KOPT-K1 (cell line): ENCODE data around the gene NCAM1.
"Not testable (repeated sequence)": the region's sequence is repeated elsewhere in the genome, so short reads cannot be mapped to it uniquely, and the experiment has no call there.

ENCODE experiments used
- H3K27ac ChIP-seq: fragments of 200-600 bp; sonication (generic); 2 replicates; pipeline ENCODE4 v1.5.1; 2016; ENCODE audit warnings: antibody characterized with exemption, mild to moderate bottlenecking, low read depth, low read length; ENCODE audit not compliant: poor library complexity, severe bottlenecking
- H3K36me3 ChIP-seq: fragments of 200-600 bp; sonication (generic); 2 replicates; pipeline ENCODE4 v1.5.1; 2017; ENCODE audit warnings: antibody characterized with exemption, mild to moderate bottlenecking, low read length, moderate library complexity; ENCODE audit not compliant: insufficient read depth
- H3K9me3 ChIP-seq: fragments of 200-600 bp; sonication (generic); 2 replicates; pipeline ENCODE4 v1.5.1; 2017; ENCODE audit warnings: antibody characterized with exemption, low read length, mild to moderate bottlenecking; ENCODE audit not compliant: insufficient read depth, poor library complexity, severe bottlenecking

Gene NCAM1

DNA sequence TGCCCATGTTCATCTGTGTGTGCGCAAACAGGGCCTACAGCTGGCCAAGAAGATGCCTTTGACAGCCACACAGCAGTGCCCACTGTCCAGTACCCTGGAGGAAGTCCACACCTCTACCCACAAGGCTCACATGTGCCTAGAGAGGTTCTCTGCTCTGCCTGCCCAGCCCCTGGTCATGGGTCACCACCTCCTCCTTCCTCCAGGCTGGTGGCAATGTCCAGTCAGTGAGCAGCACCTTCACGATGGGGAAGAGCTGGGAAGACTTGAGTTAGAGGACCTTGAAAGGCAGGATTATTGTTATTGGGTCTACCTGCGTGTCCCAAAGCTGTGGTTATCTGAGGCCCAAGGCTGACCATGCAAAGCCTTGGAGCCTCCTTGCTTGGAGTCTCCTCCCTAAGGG, 324.8 kb downstream of the NCAM1 start:
- no peaks in the 10 kb centered on the region for H3K9me3 ChIP-seq
- H3K27ac ChIP-seq: no peak overlapping the region
- H3K36me3 ChIP-seq: no peaks in the 10 kb centered on the region

DNA sequence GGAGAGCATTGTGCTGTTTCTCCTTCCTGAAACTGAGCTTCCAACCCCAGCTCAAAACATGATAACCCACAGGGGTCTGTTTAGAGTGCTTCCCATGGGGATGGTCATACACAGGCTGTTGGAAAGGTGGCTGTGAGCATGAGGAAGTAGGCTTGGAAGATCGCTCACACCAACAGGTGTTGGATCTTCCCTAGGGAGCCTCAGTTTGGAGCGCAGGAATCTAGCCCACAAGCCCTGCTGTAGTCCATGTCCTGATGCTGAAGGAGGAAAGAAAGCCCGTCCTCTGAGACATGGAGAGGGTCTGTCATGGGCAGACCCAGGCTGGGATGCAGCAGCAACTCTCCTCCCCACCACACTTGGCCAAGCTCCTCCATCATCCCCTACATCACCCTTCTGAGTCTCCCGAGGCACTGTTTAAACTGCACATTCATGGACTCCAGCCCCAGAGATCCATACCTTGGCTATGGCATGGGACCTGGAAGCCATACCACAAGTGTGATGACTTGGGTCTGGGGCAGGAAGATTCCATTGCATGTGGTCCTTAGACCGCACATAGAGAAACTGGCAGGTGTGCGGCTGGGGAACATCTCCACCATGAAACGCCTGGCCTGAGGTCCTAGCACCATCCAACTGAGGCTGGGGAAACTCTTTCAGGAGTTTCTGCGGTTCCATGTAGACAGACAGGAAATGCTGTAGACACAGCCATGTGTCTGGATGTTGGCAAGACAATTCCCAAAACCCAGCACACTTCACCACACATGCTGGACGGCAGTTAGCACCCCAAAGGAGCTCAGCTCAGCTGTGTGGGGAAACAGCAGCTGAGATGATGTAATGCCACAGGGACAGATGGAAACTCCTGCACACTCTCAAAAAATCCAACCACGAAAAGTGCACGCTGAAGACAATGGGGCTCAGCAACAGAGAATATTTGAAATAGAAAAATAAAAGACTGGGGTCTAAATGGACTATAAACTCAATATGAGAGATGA, 325.6 kb downstream of the NCAM1 start:
- H3K27ac ChIP-seq: no peak overlapping the region
- H3K9me3 ChIP-seq: no peaks in the 10 kb centered on the region
- H3K36me3 ChIP-seq: no peaks in the 10 kb centered on the region

DNA sequence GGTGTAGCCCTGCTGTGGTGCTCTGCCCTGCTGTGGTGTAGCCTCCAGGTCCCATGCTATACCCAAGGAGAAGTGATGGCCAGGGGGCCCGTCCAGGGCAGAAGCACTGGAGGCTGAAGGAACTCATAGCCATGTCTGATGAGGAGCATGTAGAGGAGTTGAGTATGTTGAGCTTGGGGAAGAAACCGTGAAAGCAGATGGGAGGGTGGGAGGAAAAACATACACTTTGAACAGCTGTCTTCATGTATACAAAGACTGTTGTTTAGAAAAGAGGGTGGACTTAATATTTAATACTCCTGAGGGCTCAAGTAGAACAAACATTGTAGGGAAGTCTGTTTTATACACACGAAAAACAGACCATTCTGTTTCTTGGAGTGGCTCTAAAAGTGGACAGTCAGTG, 326.6 kb downstream of the NCAM1 start:
- no peaks in the 10 kb centered on the region for H3K36me3 ChIP-seq
- no peaks in the 10 kb centered on the region for H3K9me3 ChIP-seq
- no peak overlapping the region for H3K27ac ChIP-seq

DNA sequence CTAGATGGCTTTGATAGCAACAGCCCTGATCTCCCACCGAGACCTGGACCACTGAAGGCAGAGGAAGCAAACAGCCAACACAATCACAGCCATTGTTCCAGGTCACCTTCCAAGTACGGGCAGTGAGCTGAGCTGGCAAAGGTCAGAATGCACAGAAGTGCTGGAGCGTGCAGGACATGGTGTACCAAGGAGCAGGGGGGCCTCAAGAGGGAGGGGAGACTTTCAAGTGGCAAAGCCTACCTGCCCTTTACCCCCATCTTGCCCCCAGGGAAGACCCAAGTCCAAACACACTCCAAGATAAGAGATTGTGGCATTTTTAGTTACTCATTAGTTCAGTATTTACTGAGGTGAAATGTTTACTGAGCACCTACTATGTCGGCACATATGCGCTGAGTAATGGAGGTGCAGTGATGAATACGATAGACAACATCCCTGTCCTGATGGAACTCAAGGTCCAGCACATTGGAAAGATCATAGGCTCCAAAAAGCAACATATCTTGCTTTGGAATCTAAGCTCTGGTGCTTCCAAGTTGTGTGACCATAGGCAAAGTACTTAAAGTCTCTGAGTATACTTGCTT, 327.2 kb downstream of the NCAM1 start:
- Histone ChIP-seq H3K27ac (no peak overlapping the region), H3K36me3 (no peaks in the 10 kb centered on the region), H3K9me3 (no peaks in the 10 kb centered on the region)

DNA sequence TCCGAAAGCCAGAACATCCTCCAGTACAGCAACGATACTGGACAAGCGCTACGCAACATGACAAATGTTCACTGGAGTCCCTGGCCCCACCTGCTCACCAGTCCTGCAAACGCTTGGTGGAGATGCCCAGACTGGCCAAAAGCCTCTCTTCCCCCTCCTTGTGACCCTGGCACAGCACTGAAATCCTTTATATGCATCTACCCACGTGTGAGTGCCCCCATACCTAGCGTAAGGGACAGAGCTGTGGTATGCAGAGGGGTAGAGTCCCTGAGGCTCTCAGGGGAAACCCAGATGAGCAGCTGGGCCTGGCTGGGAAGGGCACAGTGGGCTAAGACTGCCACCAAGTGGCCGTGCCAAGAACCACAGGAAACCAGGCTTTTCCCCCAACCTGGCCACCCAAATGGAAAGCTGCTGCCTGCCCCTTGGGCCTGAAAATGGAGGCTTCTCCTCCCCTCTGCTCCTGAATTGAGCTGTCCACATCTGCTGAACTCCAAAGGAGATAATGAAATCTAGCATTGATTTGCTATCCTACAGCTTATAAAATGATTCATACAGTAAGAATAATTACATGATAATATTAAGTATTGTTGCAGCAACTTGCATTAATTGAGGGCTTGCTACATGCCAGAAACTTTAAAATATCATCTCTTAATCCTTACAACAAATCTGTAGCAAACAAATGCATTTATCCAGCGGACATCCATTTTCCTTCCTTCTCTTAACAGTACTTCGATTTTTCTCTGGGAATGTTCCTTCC, 328.4 kb downstream of the NCAM1 start:
- Histone ChIP-seq H3K36me3 (no peaks in the 10 kb centered on the region), H3K27ac (no peak overlapping the region), H3K9me3 (no peaks in the 10 kb centered on the region)

DNA sequence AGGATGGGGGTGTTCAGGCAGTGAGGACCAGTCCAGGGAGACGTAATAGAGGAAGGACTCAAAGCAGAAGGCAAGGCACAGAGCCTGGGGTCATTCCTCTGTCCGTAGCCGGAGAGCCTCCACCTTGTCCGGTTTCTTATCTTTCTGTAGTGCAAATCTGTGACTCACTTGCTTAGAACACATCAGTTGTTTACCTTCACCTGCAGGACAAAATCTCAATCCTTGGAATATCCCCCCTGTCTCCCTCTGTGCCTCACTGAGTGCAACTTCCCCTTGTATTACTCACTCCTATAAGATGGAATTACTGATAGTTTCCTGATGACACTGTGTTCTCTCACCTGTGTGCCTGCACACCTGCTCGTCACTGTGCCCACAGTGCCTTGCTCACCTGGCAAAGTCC, 332.7 kb downstream of the NCAM1 start:
- Histone ChIP-seq H3K27ac (no peak overlapping the region), H3K36me3 (no peaks in the 10 kb centered on the region)

DNA sequence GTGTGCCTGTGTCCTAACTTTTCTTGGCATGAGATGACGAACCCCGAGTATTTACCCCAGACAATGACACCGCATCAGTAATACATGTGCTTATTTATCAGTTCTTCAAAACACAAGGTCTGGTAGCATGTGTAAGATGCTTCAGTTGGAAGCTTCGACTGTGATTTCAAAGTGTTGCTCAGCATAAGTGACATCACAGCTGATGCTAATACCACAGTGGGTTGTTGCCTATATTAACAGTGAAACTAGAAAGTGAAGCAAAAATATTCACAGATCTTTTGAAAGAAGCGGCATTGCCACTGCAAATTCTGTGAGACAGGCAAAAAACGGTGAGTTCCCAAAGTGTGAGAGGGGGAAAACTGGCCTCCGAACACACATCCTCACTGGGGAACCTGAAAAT, 334.8 kb downstream of the NCAM1 start:
- no peaks in the 10 kb centered on the region for H3K36me3 ChIP-seq
- no peaks in the 10 kb centered on the region for H3K9me3 ChIP-seq
- H3K27ac ChIP-seq: no peak overlapping the region

More for the DNA sequence above, 332.7 kb downstream of the NCAM1 start:
- no peaks in the 10 kb centered on the region for H3K9me3 ChIP-seq

DNA sequence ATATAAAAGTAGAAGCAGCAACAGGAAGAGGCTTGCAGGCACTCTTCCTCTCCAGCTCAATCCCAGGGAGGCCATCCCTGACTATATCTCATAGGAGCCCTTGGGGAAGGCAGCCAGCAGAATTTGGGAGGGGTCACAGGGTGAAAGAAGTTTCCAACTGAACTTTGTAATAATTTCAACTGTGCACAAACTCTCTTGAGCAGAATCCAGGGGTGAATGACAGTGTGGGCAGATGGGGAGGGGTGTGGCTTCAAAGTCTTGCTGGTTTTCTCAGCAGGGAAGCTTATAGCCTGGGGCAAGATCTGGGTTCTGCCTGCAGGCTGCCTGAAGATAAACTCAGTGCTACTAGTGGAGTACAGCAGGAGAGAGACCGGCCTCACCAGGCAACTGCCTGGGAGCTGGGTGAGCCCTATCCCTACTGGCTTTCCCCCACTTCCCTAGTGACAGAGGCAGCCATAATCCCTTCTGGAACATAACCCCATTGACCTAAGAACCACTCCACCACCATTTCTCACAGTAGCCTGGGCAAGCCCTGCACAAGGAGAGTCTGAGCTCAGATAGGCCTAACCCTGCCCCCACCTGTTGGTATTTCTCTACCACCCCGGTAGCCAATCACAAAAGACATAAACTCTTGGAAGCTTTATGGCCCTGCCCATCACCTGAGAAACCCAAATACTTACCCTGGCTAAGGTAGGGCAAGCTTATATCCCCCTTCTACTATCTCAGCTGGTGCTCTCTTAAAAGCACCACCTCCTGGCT, 335.4 kb downstream of the NCAM1 start:
- no peaks in the 10 kb centered on the region for H3K36me3 ChIP-seq
- H3K27ac ChIP-seq: no peak overlapping the region
- H3K9me3 ChIP-seq: no peaks in the 10 kb centered on the region

DNA sequence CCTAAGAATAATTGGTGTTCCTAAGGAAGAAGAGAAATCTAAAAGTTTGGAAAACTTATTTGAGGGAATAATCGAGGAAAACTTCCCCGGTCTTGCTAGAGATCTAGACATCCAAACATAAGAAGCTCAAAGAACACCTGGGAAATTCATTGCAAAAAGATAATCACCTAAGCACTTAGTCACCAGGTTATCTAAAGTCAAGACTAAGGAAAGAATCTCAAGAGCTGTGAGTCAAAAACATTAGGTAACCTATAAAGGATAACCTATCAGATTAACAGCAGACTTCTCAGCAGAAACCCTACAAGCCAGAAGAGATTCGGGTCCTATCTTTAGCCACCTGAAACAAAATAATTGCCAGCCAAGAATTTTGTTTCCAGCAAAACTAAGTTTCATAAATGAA, 337.3 kb downstream of the NCAM1 start:
- not testable (repeated sequence) for H3K36me3 ChIP-seq, H3K27ac ChIP-seq

DNA sequence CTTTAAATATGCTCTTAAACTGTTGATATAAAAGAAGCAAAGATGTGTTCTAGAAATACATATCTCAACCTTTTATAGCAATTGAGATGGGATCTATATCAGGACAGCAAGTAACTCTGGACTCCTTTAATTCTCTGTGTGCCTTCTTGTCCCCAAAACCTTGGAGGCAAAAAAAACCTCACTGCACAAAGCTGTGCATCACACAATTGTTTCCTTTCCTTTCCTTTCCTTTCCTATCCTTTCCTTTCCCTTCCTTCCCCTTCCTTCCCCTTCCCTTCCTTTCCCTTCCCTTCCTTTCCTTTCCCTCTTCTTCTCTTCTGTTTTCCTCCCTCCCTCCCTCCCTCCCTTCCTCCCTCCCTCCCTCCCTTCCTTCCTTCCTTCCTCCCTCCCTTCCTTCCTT, 343.7 kb downstream of the NCAM1 start:
- no peak overlapping the region for H3K27ac ChIP-seq
- H3K36me3 ChIP-seq: no peaks in the 10 kb centered on the region
- H3K9me3 ChIP-seq: no peaks in the 10 kb centered on the region

More for the DNA sequence above, 337.3 kb downstream of the NCAM1 start:
- H3K9me3 ChIP-seq: not testable (repeated sequence)

DNA sequence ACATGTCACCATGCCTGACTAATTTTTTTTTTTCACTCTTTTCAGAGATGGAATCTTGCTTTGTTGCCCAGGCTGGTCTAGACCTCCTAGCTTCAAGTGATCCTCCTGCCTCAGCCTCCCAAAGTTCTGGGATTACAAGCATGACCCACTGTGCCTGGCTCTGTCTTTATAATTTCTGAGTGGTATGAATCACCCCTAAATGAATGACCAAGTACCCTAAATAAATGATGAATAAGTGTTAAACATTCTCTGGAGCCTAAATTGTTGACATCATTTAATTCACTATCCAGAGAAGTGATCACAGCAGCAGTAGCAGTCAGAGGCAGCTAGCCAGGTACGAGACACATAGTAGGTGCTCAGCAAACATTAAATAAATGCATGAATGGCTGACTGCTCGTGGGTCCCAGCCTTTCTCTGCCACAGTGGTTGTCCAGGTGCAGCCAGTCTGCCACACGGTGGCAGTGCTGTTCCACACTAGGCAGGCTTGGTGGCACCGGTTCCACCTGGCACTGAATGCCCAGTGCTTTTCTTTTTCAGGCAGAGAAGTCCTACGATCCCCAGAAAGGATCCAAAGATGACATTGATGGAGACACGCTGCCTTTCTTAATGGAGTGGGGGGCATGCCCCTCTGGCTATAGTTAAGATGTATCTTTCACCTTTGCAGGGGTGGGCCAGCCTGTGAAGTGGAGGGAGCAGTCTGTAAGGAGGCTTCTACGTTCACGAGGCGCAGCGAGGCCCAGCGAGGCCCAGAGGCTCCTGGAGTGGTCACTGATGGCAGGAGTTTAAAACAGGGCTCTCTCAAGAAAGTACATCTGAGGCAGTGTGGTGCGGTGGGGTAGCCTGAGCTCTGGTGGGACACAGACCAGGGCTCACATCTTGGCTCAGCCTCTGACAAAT, 344.5 kb downstream of the NCAM1 start:
- Histone ChIP-seq H3K27ac (no peak overlapping the region), H3K9me3 (no peaks in the 10 kb centered on the region), H3K36me3 (no peaks in the 10 kb centered on the region)

DNA sequence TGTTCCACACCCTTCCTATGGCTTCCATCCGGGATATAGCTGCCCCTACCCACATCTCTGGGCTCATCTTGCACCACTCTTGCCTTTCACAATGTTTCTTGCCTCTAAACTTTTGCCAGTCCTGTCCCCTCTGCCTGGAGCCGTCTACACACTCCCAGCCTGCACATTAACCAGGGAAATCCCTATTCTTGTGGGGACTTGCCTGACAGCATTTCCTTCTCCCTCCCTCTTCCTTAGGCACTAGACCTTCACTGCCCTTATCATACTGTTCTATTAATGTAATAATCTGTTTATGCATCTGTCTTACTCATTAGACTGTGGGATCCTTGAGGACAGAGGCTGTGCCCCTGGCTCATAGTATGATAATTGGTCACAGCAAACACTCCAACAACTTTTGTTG, 347.4 kb downstream of the NCAM1 start:
- no peaks in the 10 kb centered on the region for H3K36me3 ChIP-seq
- H3K9me3 ChIP-seq: no peaks in the 10 kb centered on the region
- no peak overlapping the region for H3K27ac ChIP-seq

DNA sequence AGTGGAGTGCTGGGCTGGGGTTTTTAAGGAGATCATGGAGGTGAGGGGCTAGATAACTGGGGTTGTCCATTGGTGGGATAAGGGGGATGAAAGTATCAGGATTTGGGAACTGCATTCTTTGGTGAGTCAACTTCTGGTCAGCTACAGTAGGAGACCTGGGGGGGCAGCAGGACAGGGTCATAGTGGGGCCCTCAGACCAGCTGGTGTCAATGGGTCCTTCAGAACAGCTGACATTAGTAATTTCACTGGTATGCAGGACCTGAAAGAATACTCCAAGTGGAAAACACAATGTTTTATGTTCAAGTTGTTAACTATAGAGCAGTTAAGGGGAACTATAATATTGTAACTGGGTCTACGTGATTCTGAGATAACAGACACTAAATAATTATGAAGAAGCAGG, 350.3 kb downstream of the NCAM1 start:
- H3K9me3 ChIP-seq: no peaks in the 10 kb centered on the region
- H3K36me3 ChIP-seq: no peaks in the 10 kb centered on the region
- H3K27ac ChIP-seq: no peak overlapping the region

DNA sequence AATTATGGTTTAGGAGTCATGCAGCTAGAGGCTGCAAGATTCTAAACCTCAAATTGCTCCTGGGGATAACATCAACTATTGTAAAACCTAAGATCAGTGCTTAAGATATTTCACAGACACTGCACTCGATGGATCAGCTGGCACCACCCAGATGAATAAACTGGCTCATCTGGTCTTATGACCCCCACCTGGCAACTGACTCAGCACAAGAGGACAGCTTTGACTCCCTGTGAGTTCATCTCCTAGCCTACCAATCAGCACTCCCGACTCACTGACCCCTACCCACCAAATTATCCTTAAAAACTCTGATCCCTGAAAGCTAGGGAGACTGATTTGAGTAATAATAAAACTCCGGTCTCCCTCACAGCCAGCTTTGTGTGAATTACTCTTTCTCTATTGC, 352.4 kb downstream of the NCAM1 start:
- Histone ChIP-seq H3K36me3 (no peaks in the 10 kb centered on the region), H3K9me3 (no peaks in the 10 kb centered on the region), H3K27ac (no peak overlapping the region)
